Measurements from ENCODE around the gene EFCAB6.

The EFCAB6 gene

GRCh38 chr22:43835166-43835565 lies 23.1 kb upstream of the EFCAB6 start:
- Histone ChIP-seq H3K9me3 (replicated peaks; ENCODE audit: low read length) (no peaks in the 10 kb centered on the region), H3K9ac (ENCODE audit: low read depth, low read length) (no peak overlapping the region), H3K27me3 (ENCODE audit: control insufficient read depth, insufficient read depth, low read length) (peaks cover 25% of the 10 kb centered on the region), H3K4me2 (ENCODE audit: low read length) (no peak overlapping the region), H3K4me3 (ENCODE audit: low read length) (no peak overlapping the region), H3K36me3 (ENCODE audit: insufficient read depth, low read length) (no peaks in the 10 kb centered on the region), H3K4me1 (ENCODE audit: control insufficient read depth, insufficient read depth, low read length) (peaks cover 5% of the 10 kb centered on the region)

DNA sequence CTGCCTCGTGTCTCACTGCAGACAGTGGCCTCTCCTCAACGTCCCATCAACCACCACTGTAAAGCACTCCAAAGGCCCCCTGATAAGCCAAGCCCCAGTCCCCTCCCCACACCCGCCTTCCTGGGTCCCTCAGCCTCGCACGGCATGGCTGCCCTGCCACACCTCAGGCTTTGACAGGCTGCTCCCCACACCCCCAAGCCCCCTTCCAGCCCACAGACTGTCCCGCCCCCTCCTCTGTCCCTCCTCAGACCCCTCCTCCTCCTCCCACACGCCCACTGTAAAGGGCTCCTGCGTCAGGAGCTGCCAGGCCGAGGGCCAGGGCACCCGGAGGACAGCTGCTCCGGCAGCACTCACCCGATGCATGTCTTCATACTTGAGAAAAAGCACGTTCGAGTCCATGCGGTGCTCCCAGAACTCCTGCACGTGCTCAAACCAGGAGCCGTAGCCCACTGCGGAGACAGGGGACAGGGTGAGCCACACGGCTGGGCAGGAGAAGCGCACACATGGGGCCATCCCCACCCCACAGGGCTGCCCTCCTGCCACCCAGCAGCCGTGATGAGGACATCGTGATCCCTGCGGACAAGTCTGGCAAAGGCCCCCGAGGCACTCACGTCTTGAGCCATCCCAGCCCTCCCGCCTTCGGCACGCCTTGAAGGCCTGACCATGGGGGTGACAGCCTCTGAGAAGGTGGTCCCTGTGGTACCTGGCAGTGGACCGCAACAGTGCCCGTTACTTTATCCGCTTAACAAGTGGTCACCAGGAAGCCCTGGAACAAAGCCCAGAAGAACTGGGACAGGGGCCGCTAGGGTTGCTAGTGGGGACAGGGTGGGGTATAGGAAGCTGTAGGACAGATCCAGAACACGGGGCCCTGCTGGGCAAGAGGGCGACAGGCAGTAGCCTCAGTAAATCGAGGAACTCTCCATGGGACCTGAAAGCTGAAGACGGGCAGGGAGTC lies 21.5 kb upstream of the EFCAB6 start:
- no peaks in the 10 kb centered on the region for H3K9me3 ChIP-seq (replicated peaks; ENCODE audit: low read length)
- H3K4me2 ChIP-seq (ENCODE audit: low read length): no peak overlapping the region
- peaks cover 15% of the 10 kb centered on the region for H3K4me1 ChIP-seq (ENCODE audit: control insufficient read depth, insufficient read depth, low read length)
- no peaks in the 10 kb centered on the region for H3K36me3 ChIP-seq (ENCODE audit: insufficient read depth, low read length)
- H3K4me3 ChIP-seq (ENCODE audit: low read length): no peak overlapping the region
- peaks cover 32% of the 10 kb centered on the region for H3K27me3 ChIP-seq (ENCODE audit: control insufficient read depth, insufficient read depth, low read length)
- H3K9ac ChIP-seq (ENCODE audit: low read depth, low read length): no peak overlapping the region

GRCh38 chr22:43832393-43833265 lies 20.5 kb upstream of the EFCAB6 start:
- no peak overlapping the region for H3K9ac ChIP-seq (ENCODE audit: low read depth, low read length)
- peaks cover 34% of the 10 kb centered on the region for H3K27me3 ChIP-seq (ENCODE audit: control insufficient read depth, insufficient read depth, low read length)

GRCh38 chr22:43831561-43832392 lies 19.7 kb upstream of the EFCAB6 start:
- H3K4me2 ChIP-seq (ENCODE audit: low read length): no peak overlapping the region
- peaks cover 20% of the 10 kb centered on the region for H3K4me1 ChIP-seq (ENCODE audit: control insufficient read depth, insufficient read depth, low read length)
- no peaks in the 10 kb centered on the region for H3K36me3 ChIP-seq (ENCODE audit: insufficient read depth, low read length)
- no peaks in the 10 kb centered on the region for H3K9me3 ChIP-seq (replicated peaks; ENCODE audit: low read length)
- H3K9ac ChIP-seq (ENCODE audit: low read depth, low read length): no peak overlapping the region
- peaks cover 38% of the 10 kb centered on the region for H3K27me3 ChIP-seq (ENCODE audit: control insufficient read depth, insufficient read depth, low read length)
- no peak overlapping the region for H3K4me3 ChIP-seq (ENCODE audit: low read length)

More at GRCh38 chr22:43832393-43833265, 20.5 kb upstream of the EFCAB6 start:
- Histone ChIP-seq H3K9me3 (replicated peaks; ENCODE audit: low read length) (no peaks in the 10 kb centered on the region), H3K4me1 (ENCODE audit: control insufficient read depth, insufficient read depth, low read length) (peaks cover 15% of the 10 kb centered on the region), H3K4me3 (ENCODE audit: low read length) (no peak overlapping the region), H3K4me2 (ENCODE audit: low read length) (no peak overlapping the region), H3K36me3 (ENCODE audit: insufficient read depth, low read length) (no peaks in the 10 kb centered on the region)

GRCh38 chr22:43830931-43831560 lies 18.9 kb upstream of the EFCAB6 start:
- H3K27me3 ChIP-seq (ENCODE audit: control insufficient read depth, insufficient read depth, low read length): peaks cover 38% of the 10 kb centered on the region
- no peaks in the 10 kb centered on the region for H3K36me3 ChIP-seq (ENCODE audit: insufficient read depth, low read length)
- H3K4me2 ChIP-seq (ENCODE audit: low read length): no peak overlapping the region

GRCh38 chr22:43829904-43830851 lies 18.1 kb upstream of the EFCAB6 start:
- H3K27me3 ChIP-seq (ENCODE audit: control insufficient read depth, insufficient read depth, low read length): peaks cover 38% of the 10 kb centered on the region
- H3K4me2 ChIP-seq (ENCODE audit: low read length): no peak overlapping the region
- H3K4me1 ChIP-seq (ENCODE audit: control insufficient read depth, insufficient read depth, low read length): peaks cover 27% of the 10 kb centered on the region
- no peak overlapping the region for H3K4me3 ChIP-seq (ENCODE audit: low read length)
- H3K9me3 ChIP-seq (replicated peaks; ENCODE audit: low read length): no peaks in the 10 kb centered on the region
- H3K36me3 ChIP-seq (ENCODE audit: insufficient read depth, low read length): no peaks in the 10 kb centered on the region
- no peak overlapping the region for H3K9ac ChIP-seq (ENCODE audit: low read depth, low read length)

More at GRCh38 chr22:43830931-43831560, 18.9 kb upstream of the EFCAB6 start:
- H3K9ac ChIP-seq (ENCODE audit: low read depth, low read length): no peak overlapping the region
- H3K9me3 ChIP-seq (replicated peaks; ENCODE audit: low read length): no peaks in the 10 kb centered on the region
- H3K4me3 ChIP-seq (ENCODE audit: low read length): no peak overlapping the region
- peaks cover 26% of the 10 kb centered on the region for H3K4me1 ChIP-seq (ENCODE audit: control insufficient read depth, insufficient read depth, low read length)

GRCh38 chr22:43828998-43829782 lies 17.1 kb upstream of the EFCAB6 start:
- Histone ChIP-seq H3K9ac (ENCODE audit: low read depth, low read length) (no peak overlapping the region), H3K4me3 (ENCODE audit: low read length) (no peak overlapping the region), H3K4me1 (ENCODE audit: control insufficient read depth, insufficient read depth, low read length) (peaks cover 27% of the 10 kb centered on the region), H3K9me3 (replicated peaks; ENCODE audit: low read length) (no peaks in the 10 kb centered on the region), H3K36me3 (ENCODE audit: insufficient read depth, low read length) (no peaks in the 10 kb centered on the region), H3K4me2 (ENCODE audit: low read length) (no peak overlapping the region), H3K27me3 (ENCODE audit: control insufficient read depth, insufficient read depth, low read length) (peaks cover 48% of the 10 kb centered on the region)

DNA sequence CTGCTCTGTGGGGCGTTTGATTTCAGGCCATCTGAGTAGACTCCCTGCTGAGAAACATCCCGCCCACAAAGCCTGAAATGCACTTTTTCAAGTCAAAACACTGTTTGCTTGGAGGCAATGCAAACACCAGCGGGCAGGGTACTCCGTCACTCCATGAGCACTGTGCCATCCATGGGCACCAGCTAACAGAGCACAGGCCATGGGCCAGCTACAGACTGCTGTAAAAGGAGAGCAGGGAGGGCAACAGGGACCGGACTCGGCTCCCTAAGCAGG lies 16.6 kb upstream of the EFCAB6 start:
- Histone ChIP-seq H3K4me1 (ENCODE audit: control insufficient read depth, insufficient read depth, low read length) (peaks cover 27% of the 10 kb centered on the region), H3K9me3 (replicated peaks; ENCODE audit: low read length) (no peaks in the 10 kb centered on the region), H3K27me3 (ENCODE audit: control insufficient read depth, insufficient read depth, low read length) (peaks cover 45% of the 10 kb centered on the region), H3K9ac (ENCODE audit: low read depth, low read length) (no peak overlapping the region), H3K4me2 (ENCODE audit: low read length) (no peak overlapping the region), H3K4me3 (ENCODE audit: low read length) (no peak overlapping the region), H3K36me3 (ENCODE audit: insufficient read depth, low read length) (no peaks in the 10 kb centered on the region)

- no peak overlapping the region for H3K9ac ChIP-seq (ENCODE audit: low read depth, low read length)
Measured at GRCh38 chr22:43827926-43828724, 16.0 kb upstream of the EFCAB6 start.

More at GRCh38 chr22:43827926-43828724, 16.0 kb upstream of the EFCAB6 start:
- Histone ChIP-seq H3K4me3 (ENCODE audit: low read length) (no peak overlapping the region), H3K27me3 (ENCODE audit: control insufficient read depth, insufficient read depth, low read length) (peaks cover 47% of the 10 kb centered on the region), H3K4me2 (ENCODE audit: low read length) (no peak overlapping the region), H3K36me3 (ENCODE audit: insufficient read depth, low read length) (no peaks in the 10 kb centered on the region), H3K9me3 (replicated peaks; ENCODE audit: low read length) (no peaks in the 10 kb centered on the region), H3K4me1 (ENCODE audit: control insufficient read depth, insufficient read depth, low read length) (peaks cover 27% of the 10 kb centered on the region)

Data from skeletal muscle satellite cell (primary cell).